Panc1 (cell line): ENCODE data around the gene HUNK.

ENCODE experiments used
- POLR2AphosphoS5 ChIP-seq: IDR thresholded peaks from 2 replicates; pipeline ENCODE4 v1.6.1; 2012; ENCODE audit warnings: mild to moderate bottlenecking, low read depth, low read length, moderate library complexity
- TCF7L2 ChIP-seq: IDR thresholded peaks from 2 replicates; pipeline ENCODE4 v1.6.1; 2011; ENCODE audit warnings: mild to moderate bottlenecking, low read depth, low read length, inconsistent platforms
- TF ChIP-seq, protein P1 (sequence below): fragments of 450-650 bp; IDR thresholded peaks from 2 replicates; pipeline ENCODE4 v1.5.1; 2017; ENCODE audit warnings: mild to moderate bottlenecking

- TF ChIP-seq, protein P1, sequence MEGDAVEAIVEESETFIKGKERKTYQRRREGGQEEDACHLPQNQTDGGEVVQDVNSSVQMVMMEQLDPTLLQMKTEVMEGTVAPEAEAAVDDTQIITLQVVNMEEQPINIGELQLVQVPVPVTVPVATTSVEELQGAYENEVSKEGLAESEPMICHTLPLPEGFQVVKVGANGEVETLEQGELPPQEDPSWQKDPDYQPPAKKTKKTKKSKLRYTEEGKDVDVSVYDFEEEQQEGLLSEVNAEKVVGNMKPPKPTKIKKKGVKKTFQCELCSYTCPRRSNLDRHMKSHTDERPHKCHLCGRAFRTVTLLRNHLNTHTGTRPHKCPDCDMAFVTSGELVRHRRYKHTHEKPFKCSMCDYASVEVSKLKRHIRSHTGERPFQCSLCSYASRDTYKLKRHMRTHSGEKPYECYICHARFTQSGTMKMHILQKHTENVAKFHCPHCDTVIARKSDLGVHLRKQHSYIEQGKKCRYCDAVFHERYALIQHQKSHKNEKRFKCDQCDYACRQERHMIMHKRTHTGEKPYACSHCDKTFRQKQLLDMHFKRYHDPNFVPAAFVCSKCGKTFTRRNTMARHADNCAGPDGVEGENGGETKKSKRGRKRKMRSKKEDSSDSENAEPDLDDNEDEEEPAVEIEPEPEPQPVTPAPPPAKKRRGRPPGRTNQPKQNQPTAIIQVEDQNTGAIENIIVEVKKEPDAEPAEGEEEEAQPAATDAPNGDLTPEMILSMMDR, result no peak
- TF ChIP-seq POLR2AphosphoS5 (no peak), TCF7L2 (no peak)
Measured at GRCh38 chr21:31923756-31924155, 50.9 kb downstream of the HUNK start.
